Left renal cortex interstitium (tissue), 4 donors: Measurements from ENCODE around the gene SEMA5A. TPM values are rescaled to one million over a fixed set of nuclear protein-coding genes. Genes with fewer than 3 reads are reported as not detected.
A peak's percentile ranks its signal among the peaks of the same experiment; 100 is the strongest.

Experiments used
- DNase-seq, 4 donors: peaks; one replicate each; pipeline ENCODE4 v3.0.0-alpha.2; 2013; ENCODE audit warnings: low read depth in 4 of 4, low spot score in 2 of 4, missing footprints in 1 of 4
- polyA plus RNA-seq, 4 donors: library from polyadenylated mRNA; unstranded; fragments of 120-200 nt; gene quantifications; one replicate each; pipeline ENCODE4 v1.2.1, GENCODE V29; 2013; ENCODE audit not compliant: insufficient read length in 4 of 4

Gene SEMA5A
- polyA plus RNA-seq, 4 donors = 34.7 to 37.4 (median 36.2) TPM

GRCh38 chr5:9483243-9483642 lies 62.6 kb downstream of the SEMA5A start:
- DNase-seq = no peak

- no peak for DNase-seq
These were observed 63.5 kb downstream of the SEMA5A start for GRCh38 chr5:9482381-9482780.

DNA sequence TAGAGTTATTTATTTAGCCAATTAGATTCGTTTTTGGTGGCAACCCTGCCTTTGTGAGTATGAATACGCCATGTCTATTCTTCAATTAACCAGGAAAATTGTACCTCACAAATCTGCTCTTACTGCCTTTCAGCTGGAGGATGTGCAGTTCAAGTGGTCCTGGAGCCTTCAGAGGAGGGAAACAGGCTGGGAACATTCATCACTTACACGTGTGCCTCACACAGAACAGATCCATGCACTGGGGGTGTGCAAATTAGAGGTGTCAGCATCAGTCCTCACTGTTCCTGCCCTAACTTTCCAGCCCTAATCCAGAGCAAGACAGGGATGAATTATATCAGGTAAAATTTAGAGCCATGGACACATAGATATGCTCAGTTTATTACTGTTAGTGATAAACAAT lies 65.4 kb downstream of the SEMA5A start:
- DNase-seq = no peak

DNA sequence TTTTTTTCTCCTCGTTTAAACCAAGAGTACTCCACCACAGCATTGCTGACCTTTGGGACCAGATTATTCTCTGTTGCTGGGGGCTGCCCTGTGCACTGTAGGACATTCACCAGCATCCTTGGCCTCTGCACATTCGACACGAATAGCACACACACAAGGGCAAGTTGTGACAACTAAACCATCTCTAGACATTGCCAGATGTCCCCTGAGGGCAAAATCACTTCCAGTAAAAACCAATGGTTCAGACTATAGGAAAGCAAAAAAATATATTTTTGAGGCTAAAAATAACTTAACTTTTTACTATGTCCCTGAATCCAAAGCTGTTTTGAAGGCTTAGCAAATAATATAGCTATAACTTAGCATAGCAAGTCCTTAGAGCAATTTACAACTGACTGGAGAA lies 65.9 kb downstream of the SEMA5A start:
- DNase-seq = no peak

DNA sequence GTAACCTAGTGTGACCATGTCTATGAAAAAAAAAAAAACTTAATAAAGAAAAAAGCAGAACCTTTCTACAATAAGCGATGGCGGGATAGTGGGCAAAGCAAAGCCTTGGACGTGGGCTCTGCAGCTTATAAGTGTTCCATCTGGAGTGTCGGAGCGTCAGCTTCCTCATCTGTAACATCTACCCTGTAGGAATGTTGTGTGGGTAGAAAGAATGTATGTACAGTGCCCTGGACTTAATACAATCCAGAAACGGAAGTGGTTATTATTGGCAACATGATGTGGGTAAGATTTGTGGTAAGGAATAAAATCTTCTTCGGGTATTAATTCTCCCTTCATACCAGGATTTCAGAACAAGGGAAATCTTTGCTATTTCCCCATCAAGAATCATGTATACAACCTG lies 66.5 kb downstream of the SEMA5A start:
- DNase-seq = no peak

DNA sequence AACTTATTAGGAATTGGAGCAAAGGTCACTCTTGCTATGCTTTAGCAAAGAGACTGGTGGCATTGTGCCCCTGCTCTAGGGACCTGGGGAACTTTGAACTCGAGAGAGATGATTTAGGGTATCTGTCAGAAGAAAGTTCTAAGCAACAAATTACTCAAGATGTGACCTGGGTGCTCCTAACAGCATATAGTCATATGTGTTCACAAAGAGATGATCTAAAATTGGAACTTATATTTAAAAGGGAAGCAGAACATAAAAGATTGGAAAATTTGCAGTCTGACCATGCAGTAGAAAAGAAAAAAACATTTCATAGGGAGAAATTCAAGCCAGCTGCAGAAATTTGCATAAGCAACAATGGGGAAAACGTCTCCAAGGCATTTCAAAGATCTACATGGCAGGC lies 68.3 kb downstream of the SEMA5A start:
- DNase-seq = no peak

DNA sequence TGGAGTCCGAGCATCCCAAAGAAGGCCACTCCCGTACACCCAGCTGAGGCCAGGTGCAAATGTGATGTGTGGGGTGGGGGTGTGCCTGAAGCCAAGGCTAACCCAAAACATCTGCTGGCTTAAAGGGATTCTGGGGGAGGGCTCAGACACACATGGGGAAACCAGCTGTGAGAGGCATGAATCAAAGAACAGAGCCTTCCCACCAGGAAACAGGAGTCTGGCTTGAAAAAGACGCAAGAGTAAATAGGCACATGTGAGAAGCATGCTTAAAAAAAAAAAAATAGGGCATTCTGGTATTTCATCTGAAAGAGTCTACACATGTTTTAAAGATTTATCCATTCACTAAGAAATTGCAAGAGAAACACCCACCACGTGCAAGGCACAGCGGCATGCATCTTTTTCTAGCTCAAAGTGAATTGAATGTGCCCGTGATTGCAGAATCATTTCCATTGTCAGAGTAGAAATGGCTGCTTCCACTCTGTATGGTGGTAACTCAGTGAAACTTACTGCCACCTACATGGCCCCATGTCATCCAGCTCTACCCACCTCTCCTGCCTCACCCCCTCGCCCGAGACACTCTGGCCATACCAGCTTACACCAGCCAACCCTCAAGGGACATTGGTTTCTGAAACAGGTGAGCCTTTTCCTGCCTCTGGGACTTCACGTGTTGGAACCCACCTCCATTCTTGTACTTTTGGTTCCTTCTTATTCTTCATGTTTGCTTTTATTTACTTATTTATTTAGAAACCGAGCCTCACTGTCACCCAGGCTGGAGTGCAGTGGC lies 71.5 kb downstream of the SEMA5A start:
- no peak for DNase-seq

DNA sequence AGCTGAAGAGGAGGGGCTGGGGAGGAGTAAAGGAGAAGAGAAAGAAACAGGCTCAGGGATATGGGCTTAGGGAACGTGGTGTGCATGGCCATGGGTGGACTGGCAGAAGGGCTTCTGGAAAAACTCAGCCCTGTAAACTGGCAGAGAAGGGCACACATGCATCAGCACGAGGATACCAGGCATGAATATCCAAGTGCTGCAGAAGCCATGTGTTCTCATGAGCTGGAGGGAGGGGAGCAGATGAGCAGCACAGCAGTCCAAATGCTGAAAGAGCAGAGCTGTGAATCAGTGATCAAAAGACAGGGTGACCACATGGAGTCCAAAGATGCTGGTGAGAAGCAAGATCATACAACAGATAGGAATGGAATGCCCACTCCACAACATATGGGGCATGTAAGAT lies 72.3 kb downstream of the SEMA5A start:
- DNase-seq = no peak

GRCh38 chr5:9470410-9470809 lies 75.5 kb downstream of the SEMA5A start:
- DNase-seq = no peak

GRCh38 chr5:9468060-9468388 lies 77.9 kb downstream of the SEMA5A start:
- no peak for DNase-seq

DNA sequence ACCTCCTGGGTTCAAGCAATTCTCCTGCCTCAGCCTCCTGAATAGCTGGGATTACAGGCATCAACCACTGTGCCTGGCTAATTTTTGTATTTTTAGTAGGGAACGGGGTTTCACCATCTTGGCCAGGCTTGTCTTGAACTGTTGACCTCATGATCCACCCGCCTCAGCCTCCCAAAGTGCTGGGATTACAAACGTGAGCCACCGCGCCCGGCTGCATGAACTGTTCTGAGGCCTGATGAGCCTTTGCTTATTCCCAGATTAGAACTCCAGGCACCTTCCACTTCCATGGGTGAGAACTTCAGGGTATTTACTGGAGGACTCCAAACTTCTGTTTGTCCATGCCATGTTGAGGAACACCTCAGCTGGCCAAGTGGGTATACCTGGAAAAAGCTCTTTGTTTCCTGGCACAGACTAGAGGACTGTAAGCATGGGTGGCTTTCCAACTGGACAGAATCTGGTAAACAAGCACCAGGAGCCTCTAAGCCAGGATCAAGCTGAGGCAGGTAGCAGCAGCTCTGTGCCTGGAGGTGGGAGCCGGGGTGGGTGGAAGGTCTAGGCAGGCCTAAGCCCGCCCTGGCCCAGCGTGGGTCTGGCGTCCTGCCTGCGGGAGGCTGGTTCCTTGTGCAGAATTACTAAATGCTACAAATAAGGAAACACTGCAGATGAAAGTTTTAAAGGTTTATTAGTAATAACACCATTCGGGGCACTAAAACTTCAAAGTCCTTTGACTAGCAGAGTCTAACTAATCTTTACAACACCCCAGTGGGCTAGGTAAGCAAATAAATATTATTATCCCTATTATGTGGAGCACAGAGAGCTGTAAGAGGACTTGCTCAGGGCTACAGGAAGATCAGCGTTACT lies 78.4 kb downstream of the SEMA5A start:
- DNase-seq = no peak

DNA sequence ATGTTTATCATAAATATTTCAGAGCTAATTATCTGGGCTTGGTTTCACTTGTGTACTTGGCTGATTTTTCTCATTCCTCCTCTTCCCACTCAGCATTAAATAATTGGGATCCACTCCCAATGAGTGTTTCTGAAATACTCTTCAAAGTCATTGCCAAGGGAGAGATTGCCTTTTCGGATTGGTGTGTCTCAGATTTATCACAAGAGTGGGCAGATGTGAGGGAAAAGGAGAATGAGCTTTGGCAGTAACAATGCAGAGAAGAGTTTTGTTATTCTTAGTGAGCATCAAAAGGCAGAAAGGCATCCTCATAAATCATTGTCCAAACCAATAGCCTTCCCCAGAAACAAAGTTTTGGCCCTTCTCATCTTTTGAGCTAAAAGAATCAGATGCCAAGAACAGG lies 79.2 kb downstream of the SEMA5A start:
- no peak for DNase-seq

DNA sequence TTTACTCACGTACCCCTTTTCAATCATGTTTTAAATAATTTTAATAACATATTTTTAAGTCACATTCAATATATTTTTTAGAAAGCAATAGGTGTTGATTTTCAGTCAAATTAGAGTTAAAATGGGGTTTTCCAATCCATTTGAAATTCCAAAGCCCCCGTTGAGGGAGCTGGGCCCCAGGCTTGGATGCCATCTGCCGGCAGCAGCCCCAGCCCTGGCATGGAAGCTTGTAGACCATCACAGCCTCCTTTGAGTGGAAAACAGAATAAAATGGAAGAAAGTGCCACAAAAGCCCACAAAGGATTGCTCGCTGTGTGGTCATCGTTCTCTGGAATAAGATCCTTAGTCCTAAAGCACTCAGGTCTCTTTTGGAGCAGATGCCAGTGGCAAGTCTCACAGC lies 81.4 kb downstream of the SEMA5A start:
- no peak for DNase-seq

GRCh38 chr5:9462109-9462508 lies 83.8 kb downstream of the SEMA5A start:
- DNase-seq = no peak

- DNase-seq = no peak
These were observed 84.8 kb downstream of the SEMA5A start for GRCh38 chr5:9460885-9461645.

- peak in 3 of 4 donors; percentile 13 to 19 (median 16) for DNase-seq
These were observed 89.3 kb downstream of the SEMA5A start for GRCh38 chr5:9456435-9457042.

DNA sequence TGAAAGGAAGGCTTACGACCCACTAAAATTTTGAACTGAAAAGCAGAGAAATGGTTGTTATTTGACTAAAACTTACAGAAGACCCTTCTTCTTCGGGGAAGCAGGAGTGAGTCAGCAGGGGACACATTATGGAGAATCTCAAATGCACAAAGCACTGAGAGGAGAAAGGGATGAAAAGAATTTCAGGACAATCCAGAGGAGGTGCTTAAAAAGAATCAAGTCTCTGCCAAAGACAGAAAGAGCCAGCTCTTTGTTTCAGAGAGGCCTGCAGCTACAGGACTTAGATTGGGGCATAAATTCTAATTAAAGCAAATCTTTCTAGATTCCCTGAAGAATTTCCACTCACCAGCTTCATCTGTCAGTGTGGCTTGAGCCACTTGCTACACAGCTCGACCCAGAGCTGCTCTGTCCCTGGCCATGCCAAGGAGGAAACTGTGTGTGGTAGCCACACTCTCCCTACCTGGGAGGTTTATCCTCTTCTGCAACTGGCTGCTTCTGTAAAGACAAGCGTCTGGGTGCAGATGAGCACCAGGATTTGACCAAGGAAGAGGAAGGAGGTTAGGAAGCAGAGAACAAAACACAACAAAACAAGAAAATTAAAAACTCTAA lies 89.9 kb downstream of the SEMA5A start:
- peak in 1 of 4 donors; percentile 7 for DNase-seq

DNA sequence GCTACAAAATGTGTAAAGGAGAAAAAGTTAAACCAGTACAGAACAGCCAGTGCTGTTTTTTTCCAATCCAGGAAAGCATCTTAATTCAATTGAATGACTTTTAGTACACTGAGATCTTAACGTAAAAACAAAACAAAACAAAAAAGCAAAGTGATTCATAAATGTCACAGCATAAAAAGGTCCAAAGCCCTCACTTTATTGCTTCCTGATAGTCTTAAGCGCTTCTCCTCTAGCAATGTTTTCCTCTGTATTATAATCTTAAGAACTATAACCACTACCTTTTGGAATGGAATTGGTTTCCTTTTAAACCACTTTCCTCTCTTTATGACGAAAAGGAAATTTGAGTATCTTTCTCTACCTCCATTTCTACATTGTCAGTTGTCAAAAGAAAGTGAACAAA lies 91.4 kb downstream of the SEMA5A start:
- no peak for DNase-seq

DNA sequence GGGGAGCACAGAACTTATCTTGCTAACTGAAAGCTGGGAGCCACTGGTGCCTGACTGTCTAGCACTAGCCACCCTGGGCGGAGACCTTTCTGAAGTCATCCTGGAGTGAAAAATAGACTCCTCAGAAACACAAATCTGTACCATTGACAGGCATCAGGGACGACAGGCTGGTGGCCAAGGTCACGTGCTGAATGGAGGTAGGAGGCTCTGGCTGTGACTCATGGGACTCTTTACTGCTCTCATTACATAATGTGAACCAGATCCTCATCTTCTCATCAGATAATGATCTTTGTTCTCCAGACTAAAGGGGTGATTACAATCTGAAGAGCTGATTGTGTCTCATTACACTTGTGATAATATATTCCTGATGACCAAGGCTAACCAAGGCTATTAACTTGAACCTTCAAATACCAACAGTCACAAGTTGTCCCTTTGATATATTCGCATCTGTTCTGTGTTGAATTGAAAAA lies 91.8 kb downstream of the SEMA5A start:
- DNase-seq = no peak

GRCh38 chr5:9453480-9454011 lies 92.3 kb downstream of the SEMA5A start:
- DNase-seq = no peak
